H1 (cell line): ENCODE data around the gene RFPL1. TPM values are rescaled to one million over a fixed set of nuclear protein-coding genes. Genes with fewer than 3 reads are reported as not detected.
"Not testable (repeated sequence)": the region's sequence is repeated elsewhere in the genome, so short reads cannot be mapped to it uniquely, and the experiment has no call there.

ENCODE experiments used
- CTCF ChIA-PET: fragments of 300-600 bp; sonication (Branson Sonifier 250); formaldehyde crosslinking; loops from one replicate; lab custom pipeline; 2021; ENCODE audit not compliant: partially characterized antibody; lab: Charles Lee
- POLR2A ChIA-PET: fragments of 300-600 bp; sonication (Branson Sonifier 250); formaldehyde crosslinking; loops from one replicate; lab custom pipeline; 2021; ENCODE audit warnings: inconsistent platforms; ENCODE audit not compliant: partially characterized antibody; lab: Charles Lee
- DNase-seq, 2 experiments: peaks; one replicate each; pipeline versions ENCODE4 v3.0.0 to v3.0.0-alpha.2; 2010 to 2022; ENCODE audit warnings: low spot score in 2 of 2, low read depth in 1 of 2, mixed read lengths in 1 of 2
- FAIRE-seq: peaks from 2 replicates; lab custom pipeline; 2011; peaks lifted over from hg19 to GRCh38; lab: Jason Lieb, UNC
- H2AFZ ChIP-seq: 2 replicates; pipeline ENCODE4 v1.8.1; 2012; ENCODE audit warnings: low read length, inconsistent platforms
- H2AK5ac ChIP-seq: 2 replicates; pipeline ENCODE4 v1.6.1; 2013; ENCODE audit warnings: low read depth, low read length
- H2BK120ac ChIP-seq: replicated peaks from 2 replicates; pipeline ENCODE3; 2013; ENCODE audit warnings: low read depth, low read length, inconsistent platforms
- H2BK12ac ChIP-seq: 2 replicates; pipeline ENCODE4 v1.6.1; 2013; ENCODE audit warnings: low read depth, low read length
- H2BK15ac ChIP-seq: 2 replicates; pipeline ENCODE4 v1.6.1; 2013; ENCODE audit warnings: low read length
- H2BK20ac ChIP-seq: 2 replicates; pipeline ENCODE4 v1.6.1; 2013; ENCODE audit warnings: low read length
- H2BK5ac ChIP-seq: 2 replicates; pipeline ENCODE4 v1.6.1; 2013; ENCODE audit warnings: low read depth, low read length
- H3K14ac ChIP-seq: 2 replicates; pipeline ENCODE4 v1.6.1; 2013; ENCODE audit warnings: inconsistent platforms; ENCODE audit not compliant: insufficient read length
- H3K18ac ChIP-seq: 2 replicates; pipeline ENCODE4 v1.6.1; 2013; ENCODE audit warnings: low read length; ENCODE audit errors: extremely low read depth
- H3K23ac ChIP-seq: 2 replicates; pipeline ENCODE4 v1.6.1; 2013; ENCODE audit warnings: inconsistent platforms; ENCODE audit not compliant: insufficient read length
- H3K23me2 ChIP-seq: 2 replicates; pipeline ENCODE4 v1.6.1; 2013; ENCODE audit warnings: low read depth, low read length
- H3K27ac ChIP-seq: 2 replicates; pipeline ENCODE4 v1.6.1; 2011; ENCODE audit warnings: low read depth, low read length, inconsistent platforms
- H3K27me3 ChIP-seq, 4 experiments: replicated peaks in 1 of 4; 1 replicate in 1 of 4; 2 replicates in 3 of 4; pipeline versions ENCODE4 v1.6.1 to v1.8.1; 2011 to 2013; ENCODE audit warnings: low read length in 3 of 4, mild to moderate bottlenecking in 3 of 4, inconsistent platforms in 2 of 4, mixed read lengths in 2 of 4, moderate library complexity in 1 of 4; ENCODE audit not compliant: control insufficient read depth in 3 of 4, insufficient read depth in 3 of 4; ENCODE audit errors: extremely low read depth in 1 of 4
- H3K36me3 ChIP-seq, 4 experiments: 2 replicates each; pipeline versions ENCODE4 v1.6.1 to v1.8.1; 2011 to 2013; ENCODE audit warnings: mild to moderate bottlenecking in 4 of 4, low read length in 3 of 4, moderate library complexity in 2 of 4, control low read depth in 1 of 4, inconsistent platforms in 1 of 4; ENCODE audit not compliant: insufficient read depth in 4 of 4, control insufficient read depth in 2 of 4
- H3K4ac ChIP-seq: replicated peaks from 2 replicates; pipeline ENCODE3; 2013; ENCODE audit warnings: low read length, low read depth, mixed read lengths, inconsistent platforms; ENCODE audit not compliant: insufficient read length
- H3K4me1 ChIP-seq, 4 experiments: replicated peaks in 1 of 4; 1 replicate in 1 of 4; 2 replicates in 3 of 4; pipeline versions ENCODE4 v1.6.1 to v1.8.1; 2011 to 2013; ENCODE audit warnings: low read length in 3 of 4, inconsistent platforms in 2 of 4, mixed read lengths in 1 of 4; ENCODE audit not compliant: insufficient read depth in 4 of 4, control insufficient read depth in 3 of 4
- H3K4me2 ChIP-seq, 2 experiments: 2 replicates each; pipeline versions ENCODE4 v1.6.1 to v1.8.1; 2011 to 2013; ENCODE audit warnings: low read depth in 2 of 2, low read length in 2 of 2, control low read depth in 1 of 2, inconsistent platforms in 1 of 2, mild to moderate bottlenecking in 1 of 2; ENCODE audit not compliant: insufficient read depth in 1 of 2
- H3K4me3 ChIP-seq, 4 experiments: fragments of 200-600, 300-600 bp in 1 of 4; sonication (generic), shearing (Covaris generic), sonication (Bioruptor Twin) in 1 of 4; 2 replicates each; pipeline versions ENCODE4 v1.5.1 to v1.8.1; 2011 to 2016; ENCODE audit warnings: low read length in 4 of 4, low read depth in 3 of 4, control low read depth in 2 of 4, inconsistent platforms in 2 of 4, mild to moderate bottlenecking in 2 of 4, mixed read lengths in 1 of 4, moderate library complexity in 1 of 4; ENCODE audit not compliant: insufficient read depth in 2 of 4; ENCODE audit errors: extremely low read depth in 1 of 4
- H3K56ac ChIP-seq: replicated peaks from 2 replicates; pipeline ENCODE3; 2013; ENCODE audit warnings: low read depth, mild to moderate bottlenecking, mixed read lengths, low read length, inconsistent platforms; ENCODE audit not compliant: insufficient read length
- H3K79me1 ChIP-seq: 2 replicates; pipeline ENCODE4 v1.6.1; 2013; ENCODE audit warnings: low read depth, low read length, control low read depth
- H3K79me2 ChIP-seq, 2 experiments: 2 replicates each; pipeline versions ENCODE4 v1.6.1 to v1.8.1; 2012 to 2013; ENCODE audit warnings: low read length in 2 of 2, mild to moderate bottlenecking in 2 of 2, inconsistent platforms in 1 of 2; ENCODE audit not compliant: insufficient read depth in 2 of 2, control insufficient read depth in 1 of 2
- H3K9ac ChIP-seq, 4 experiments: replicated peaks in 1 of 4; 1 replicate in 1 of 4; 2 replicates in 3 of 4; pipeline versions ENCODE4 v1.6.1 to v1.8.1; 2011 to 2013; ENCODE audit warnings: low read depth in 3 of 4, low read length in 3 of 4, control low read depth in 2 of 4, mild to moderate bottlenecking in 2 of 4, moderate library complexity in 2 of 4, inconsistent platforms in 1 of 4; ENCODE audit errors: extremely low read depth in 1 of 4
- H3K9me3 ChIP-seq, 2 experiments: 2 replicates each; pipeline versions ENCODE4 v1.6.1 to v1.8.1; 2012 to 2013; ENCODE audit warnings: mild to moderate bottlenecking in 2 of 2, moderate library complexity in 2 of 2, control low read depth in 1 of 2, inconsistent platforms in 1 of 2, low read depth in 1 of 2, low read length in 1 of 2, mixed read lengths in 1 of 2; ENCODE audit not compliant: insufficient read depth in 2 of 2
- H4K20me1 ChIP-seq, 2 experiments: replicated peaks in 1 of 2; 2 replicates each; pipeline versions ENCODE3 to v1.8.1; 2011 to 2013; ENCODE audit warnings: inconsistent platforms in 2 of 2, low read length in 2 of 2, mild to moderate bottlenecking in 1 of 2; ENCODE audit not compliant: insufficient read depth in 2 of 2, control insufficient read depth in 1 of 2
- H4K5ac ChIP-seq: 2 replicates; pipeline ENCODE4 v1.6.1; 2013; ENCODE audit warnings: low read length, low read depth, mixed read lengths, inconsistent platforms; ENCODE audit not compliant: insufficient read length
- H4K8ac ChIP-seq: 2 replicates; pipeline ENCODE4 v1.8.0; 2013; ENCODE audit warnings: mild to moderate bottlenecking, moderate library complexity, low read length, inconsistent platforms; ENCODE audit not compliant: insufficient read depth; ENCODE audit errors: extremely low read depth
- H4K91ac ChIP-seq: replicated peaks from 2 replicates; pipeline ENCODE3; 2013; ENCODE audit warnings: low read length, mixed read lengths, inconsistent platforms; ENCODE audit not compliant: insufficient read length
- WGBS, 2 experiments: shearing (Covaris generic) in 1 of 2; methylation state at CpG; one replicate each; pipeline versions ENCODE4 v1.1.6 to v1.1.7; 2013 to 2015; ENCODE audit warnings: low lambda C conversion rate in 2 of 2, mixed read lengths in 2 of 2, inconsistent platforms in 1 of 2, low coverage in 1 of 2, missing lambda C conversion rate in 1 of 2; ENCODE audit not compliant: insufficient replicate concordance in 2 of 2, insufficient coverage in 1 of 2, insufficient read length in 1 of 2; ENCODE audit errors: extremely low coverage in 1 of 2, missing lambda C conversion rate in 1 of 2; 5-methylcytosine and 5-hydroxymethylcytosine counted together
- polyA plus RNA-seq, 7 experiments: library from polyadenylated mRNA; depleted of rRNA in 3 of 7; stranded (reverse) in 5 of 7; unstranded in 2 of 7; fragments of >200 nt in 5 of 7; fragments of 200-250 nt in 2 of 7; gene quantifications; 1 replicate in 5 of 7; 2 replicates in 1 of 7; 4 replicates in 1 of 7; pipeline versions ENCODE4 v1.2.1 to v1.2.3, GENCODE V29; 2011 to 2013; ENCODE audit warnings: missing spikeins in 2 of 7, mixed read lengths in 2 of 7
- total RNA-seq: library from RNA; stranded (reverse); fragmentation: NEBNext Ultra II Directional; extraction: Animal tissue kit (Norgen Biotek cat#: 25700); gene quantifications from 2 replicates; pipeline ENCODE4 v1.2.1, GENCODE V29; 2021

RFPL1 gene
- total and polyA plus RNA-seq, 2 of the 8 experiments (the other 6 are each of a cell fraction or from before 2014, with no cell fraction given) = not detected

DNA sequence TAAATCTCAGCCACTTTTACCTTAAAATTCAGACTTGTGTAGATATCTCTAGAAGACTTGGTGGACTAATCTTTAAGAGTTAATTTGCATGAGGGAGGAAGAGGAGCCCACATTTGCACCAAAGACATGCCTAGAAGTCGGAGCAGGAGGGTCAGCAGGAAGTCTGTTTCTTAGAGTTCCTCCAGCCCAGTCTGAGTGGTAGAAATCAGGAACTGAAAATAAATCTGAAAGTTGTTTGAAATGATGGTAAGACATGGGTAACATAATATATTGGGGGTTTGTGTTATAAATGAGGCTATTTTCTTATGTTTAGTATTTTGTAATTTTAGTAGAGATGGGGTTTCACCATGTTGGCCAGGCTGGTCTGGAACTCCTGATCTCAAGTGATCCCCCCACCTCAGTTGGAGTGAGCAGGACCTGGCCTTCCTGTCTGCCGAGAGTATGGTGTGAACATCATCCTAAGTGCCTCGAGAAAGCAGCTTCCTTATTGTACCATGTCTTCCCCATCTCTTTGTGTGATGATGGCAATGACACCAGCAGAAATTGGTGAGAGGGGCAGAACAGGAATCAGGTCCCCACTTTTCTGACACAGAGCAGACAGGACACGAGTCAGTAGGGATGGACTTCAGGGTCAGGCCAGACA lies 26.7 kb upstream of the RFPL1 start:
- H3K36me3 ChIP-seq, H2AFZ ChIP-seq, POLR2A ChIA-PET, H3K18ac ChIP-seq, FAIRE-seq, H3K56ac ChIP-seq, H2BK20ac ChIP-seq, H3K4me1 ChIP-seq, H3K79me2 ChIP-seq, H4K20me1 ChIP-seq, H2BK12ac ChIP-seq, H3K14ac ChIP-seq, H4K8ac ChIP-seq, H3K9me3 ChIP-seq, H3K4ac ChIP-seq, H3K4me3 ChIP-seq, H3K23ac ChIP-seq, H3K27me3 ChIP-seq, H4K91ac ChIP-seq, H3K79me1 ChIP-seq, H2BK120ac ChIP-seq, DNase-seq, H3K23me2 ChIP-seq, H2AK5ac ChIP-seq, H3K9ac ChIP-seq, H3K27ac ChIP-seq, H2BK15ac ChIP-seq, H2BK5ac ChIP-seq, H4K5ac ChIP-seq, H3K4me2 ChIP-seq: not testable (repeated sequence)
- CTCF ChIA-PET = interaction anchor here (1.2 to 1.7 kb wide), 3 partner anchors 16 to 45 kb away, joined by 3 to 4 read pairs (median 4); partner anchors contain the start of gene AP1B1
- WGBS, 2 experiments = 82% methylated on average over 3 of the region's 4 CpGs; no CpG with 5 or more reads in 1 of the 2 experiments
